H9 (cell line): ENCODE results near the gene HERC4. TPM values are rescaled to one million over a fixed set of nuclear protein-coding genes. Genes with fewer than 3 reads are reported as not detected.

Experiments
- DNase-seq: peaks from one replicate; pipeline ENCODE4 v3.0.0-alpha.2; 2017
- H2AFZ ChIP-seq: one replicate; pipeline ENCODE4 v1.6.1; 2013; ENCODE audit warnings: mild to moderate bottlenecking, low read length, control low read depth, moderate library complexity
- H2AK5ac ChIP-seq: 2 replicates; pipeline ENCODE4 v1.6.1; 2013; ENCODE audit warnings: low read length, control low read depth, mixed read lengths; ENCODE audit not compliant: insufficient read length
- H2BK120ac ChIP-seq: one replicate; pipeline ENCODE4 v1.6.1; 2013; ENCODE audit warnings: low read depth, mild to moderate bottlenecking, low read length, control low read depth, inconsistent platforms; ENCODE audit not compliant: poor library complexity, severe bottlenecking
- H2BK12ac ChIP-seq: 2 replicates; pipeline ENCODE4 v1.6.1; 2013; ENCODE audit warnings: low read length, control low read depth, mixed read lengths, low read depth; ENCODE audit not compliant: insufficient read length
- H2BK15ac ChIP-seq: 2 replicates; pipeline ENCODE4 v1.6.1; 2013; ENCODE audit warnings: low read depth, low read length, control low read depth
- H2BK20ac ChIP-seq: one replicate; pipeline ENCODE4 v1.6.1; 2013; ENCODE audit warnings: low read depth, mild to moderate bottlenecking, low read length, control low read depth, inconsistent platforms; ENCODE audit not compliant: poor library complexity, severe bottlenecking
- H2BK5ac ChIP-seq: 2 replicates; pipeline ENCODE4 v1.6.1; 2013; ENCODE audit warnings: low read length, control low read depth, mixed read lengths; ENCODE audit not compliant: insufficient read length
- H3K14ac ChIP-seq: 2 replicates; pipeline ENCODE4 v1.6.1; 2013; ENCODE audit warnings: low read length, control low read depth; ENCODE audit not compliant: insufficient read depth
- H3K18ac ChIP-seq: 2 replicates; pipeline ENCODE4 v1.6.1; 2013; ENCODE audit warnings: low read depth, mild to moderate bottlenecking, mixed read lengths, low read length, control low read depth; ENCODE audit not compliant: insufficient read length
- H3K23ac ChIP-seq: 2 replicates; pipeline ENCODE4 v1.6.1; 2013; ENCODE audit warnings: low read length, control low read depth, mixed read lengths, low read depth; ENCODE audit not compliant: insufficient read length
- H3K23me2 ChIP-seq: 2 replicates; pipeline ENCODE4 v1.6.1; 2013; ENCODE audit warnings: low read depth, mild to moderate bottlenecking, mixed read lengths, low read length, control low read depth; ENCODE audit not compliant: insufficient read length, poor library complexity, severe bottlenecking
- H3K27ac ChIP-seq: 2 replicates; pipeline ENCODE4 v1.5.1; 2013; ENCODE audit warnings: low read length, control low read depth, mixed read lengths, low read depth; ENCODE audit not compliant: insufficient read length
- H3K27me3 ChIP-seq: 2 replicates; pipeline ENCODE4 v1.6.1; 2013; ENCODE audit warnings: low read length, control low read depth, inconsistent platforms; ENCODE audit not compliant: insufficient read depth
- H3K4ac ChIP-seq: 2 replicates; pipeline ENCODE4 v1.6.1; 2013; ENCODE audit warnings: low read depth, mild to moderate bottlenecking, control low read depth, inconsistent platforms, low read length, moderate library complexity
- H3K4me1 ChIP-seq: 2 replicates; pipeline ENCODE4 v1.6.1; 2013; ENCODE audit warnings: low read length, control low read depth, inconsistent platforms; ENCODE audit not compliant: insufficient read depth
- H3K4me2 ChIP-seq: 2 replicates; pipeline ENCODE4 v1.6.1; 2013; ENCODE audit warnings: low read length, control low read depth, mixed read lengths; ENCODE audit not compliant: insufficient read length, insufficient read depth
- H3K56ac ChIP-seq: 2 replicates; pipeline ENCODE4 v1.6.1; 2013; ENCODE audit warnings: low read depth, mild to moderate bottlenecking, mixed read lengths, low read length, control low read depth; ENCODE audit not compliant: insufficient read length
- H3K79me1 ChIP-seq: 2 replicates; pipeline ENCODE4 v1.6.1; 2013; ENCODE audit warnings: low read depth, mild to moderate bottlenecking, moderate library complexity, low read length, control low read depth, inconsistent platforms; ENCODE audit not compliant: insufficient read depth, poor library complexity, severe bottlenecking
- H3K79me2 ChIP-seq: 2 replicates; pipeline ENCODE4 v1.6.1; 2013; ENCODE audit warnings: low read length, control low read depth, inconsistent platforms; ENCODE audit not compliant: insufficient read depth
- H3K9ac ChIP-seq: 2 replicates; pipeline ENCODE4 v1.6.1; 2013; ENCODE audit warnings: low read length, control low read depth, mixed read lengths; ENCODE audit not compliant: insufficient read length; ENCODE audit errors: extremely low read depth
- H3K9me3 ChIP-seq: one replicate; pipeline ENCODE4 v1.6.1; 2013; ENCODE audit warnings: low read depth, low read length, inconsistent platforms; ENCODE audit not compliant: control insufficient read depth
- H3T11ph ChIP-seq: one replicate; pipeline ENCODE4 v1.6.1; 2013; ENCODE audit warnings: mild to moderate bottlenecking, low read length, control low read depth, inconsistent platforms
- H4K20me1 ChIP-seq: one replicate; pipeline ENCODE4 v1.6.1; 2013; ENCODE audit not compliant: control insufficient read depth, insufficient read length, insufficient read depth
- H4K5ac ChIP-seq: 2 replicates; pipeline ENCODE4 v1.6.1; 2013; ENCODE audit warnings: low read depth, mild to moderate bottlenecking, mixed read lengths, low read length, control low read depth; ENCODE audit not compliant: insufficient read length
- H4K8ac ChIP-seq: replicated peaks from 2 replicates; pipeline ENCODE4 v1.6.1; 2013; ENCODE audit warnings: low read length, control low read depth, mixed read lengths, low read depth; ENCODE audit not compliant: insufficient read length
- H4K91ac ChIP-seq: 2 replicates; pipeline ENCODE4 v1.6.1; 2013; ENCODE audit warnings: low read depth, mild to moderate bottlenecking, moderate library complexity, mixed read lengths, low read length, control low read depth; ENCODE audit not compliant: insufficient read length
- H3K27ac Mint-ChIP-seq, 3 experiments: 2 replicates in 2 of 3; 3 replicates in 1 of 3; pipeline ENCODE4 v1.8.0; 2020 to 2021; ENCODE audit warnings: mixed read lengths in 3 of 3, mild to moderate bottlenecking in 1 of 3, moderate library complexity in 1 of 3
- H3K27me3 Mint-ChIP-seq: 2 replicates; pipeline ENCODE4 v1.8.0; 2021; ENCODE audit warnings: low read depth, mild to moderate bottlenecking, moderate library complexity, mixed read lengths
- H3K36me3 Mint-ChIP-seq, 3 experiments: 2 replicates in 2 of 3; 3 replicates in 1 of 3; pipeline ENCODE4 v1.8.0; 2020 to 2021; ENCODE audit warnings: low read depth in 3 of 3, mixed read lengths in 3 of 3; ENCODE audit not compliant: insufficient read depth in 1 of 3
- H3K4me1 Mint-ChIP-seq, 2 experiments: 2 replicates each; pipeline ENCODE4 v1.8.0; 2020; ENCODE audit warnings: mixed read lengths in 2 of 2
- H3K4me3 Mint-ChIP-seq, 2 experiments: 2 replicates in 1 of 2; 3 replicates in 1 of 2; pipeline ENCODE4 v1.8.0; 2020 to 2021; ENCODE audit warnings: mild to moderate bottlenecking in 2 of 2, mixed read lengths in 2 of 2, moderate library complexity in 1 of 2
- H3K9me3 Mint-ChIP-seq, 2 experiments: 2 replicates in 1 of 2; 3 replicates in 1 of 2; pipeline ENCODE4 v1.8.0; 2020; ENCODE audit warnings: mild to moderate bottlenecking in 2 of 2, mixed read lengths in 2 of 2, moderate library complexity in 1 of 2
- CTCF ChIP-seq: fragments of 200-600 bp; sonication (generic); conservative IDR thresholded peaks from 3 replicates; pipeline ENCODE4 v1.8.0; 2021; ENCODE audit warnings: antibody characterized with exemption, mild to moderate bottlenecking
- WGBS: extraction: QIAGEN DNeasy Blood & Tissue Kit; methylation state at CpG from one replicate; pipeline ENCODE4 v1.1.7; 2013; ENCODE audit warnings: missing lambda C conversion rate, low lambda C conversion rate, mixed read lengths; ENCODE audit not compliant: insufficient read length; ENCODE audit errors: extremely low coverage; 5-methylcytosine and 5-hydroxymethylcytosine counted together
- total RNA-seq: library from RNA; stranded (reverse); gene quantifications from 2 replicates; pipeline ENCODE4 v1.2.1, GENCODE V29; 2021

HERC4 gene
- total RNA-seq, 1 experiment from 2014 or later, result 24.5 TPM

GRCh38 chr10:68111584-68111983 is 36.5 kb upstream of the HERC4 start:
- H2BK5ac ChIP-seq, result no peak overlapping the region
- H2BK20ac ChIP-seq, result no peak overlapping the region
- no peak overlapping the region for H3K4me3 Mint-ChIP-seq
- no peak overlapping the region for H4K5ac ChIP-seq
- H2BK12ac ChIP-seq, result no peak overlapping the region
- WGBS, result no CpG with 5 or more reads among the region's 2 CpGs
- TF ChIP-seq CTCF, result no peak
- no peaks in the 10 kb centered on the region for H3K23me2 ChIP-seq
- H3K79me2 ChIP-seq, result no peaks in the 10 kb centered on the region
- no peak overlapping the region for H3K14ac ChIP-seq
- H3K9me3 ChIP-seq, result no peaks in the 10 kb centered on the region
- H3K4me2 ChIP-seq, result no peak overlapping the region
- no peak overlapping the region for H3K18ac ChIP-seq
- no peak overlapping the region for H3K4ac ChIP-seq
- H4K20me1 ChIP-seq, result no peaks in the 10 kb centered on the region
- H3K27me3 Mint-ChIP-seq, result no peaks in the 10 kb centered on the region
- no peak overlapping the region for H4K91ac ChIP-seq
- H2AK5ac ChIP-seq, result no peak overlapping the region
- H2BK120ac ChIP-seq, result no peak overlapping the region
- H3K36me3 Mint-ChIP-seq, result no peaks in the 10 kb centered on the region
- no peak for DNase-seq
- no peak overlapping the region for H3K27ac ChIP-seq
- H3K9ac ChIP-seq, result no peak overlapping the region
- no peak overlapping the region for H4K8ac ChIP-seq
- H3K56ac ChIP-seq, result no peak overlapping the region
- no peak overlapping the region for H3K27ac Mint-ChIP-seq
- H3K4me1 ChIP-seq, result no peaks in the 10 kb centered on the region
- no peak overlapping the region for H3T11ph ChIP-seq
- no peak overlapping the region for H3K23ac ChIP-seq
- no peaks in the 10 kb centered on the region for H3K27me3 ChIP-seq
- H3K9me3 Mint-ChIP-seq, result no peaks in the 10 kb centered on the region
- H3K79me1 ChIP-seq, result no peaks in the 10 kb centered on the region
- H3K4me1 Mint-ChIP-seq, result peaks cover 0 to 9% of the 10 kb centered on the region in 2 experiments; a peak in 2 of 4 replicates
- no peak overlapping the region for H2BK15ac ChIP-seq
- H2AFZ ChIP-seq, result no peak overlapping the region
